WTC11 (cell line): Measurements from ENCODE around the gene TTC6. TPM values are rescaled to one million over a fixed set of nuclear protein-coding genes. Genes with fewer than 3 reads are reported as not detected.

Experiments
- ATAC-seq: fragments of 200-7000 bp; cut with Tn5 transposase; 2 replicates; pipeline ENCODE4 v1.10.0; 2021; ENCODE audit warnings: mild to moderate bottlenecking, moderate library complexity
- CTCF ChIA-PET: fragments of 300-600 bp; sonication (Branson Sonifier 250); formaldehyde crosslinking; loops from one replicate; lab custom pipeline; 2021; ENCODE audit warnings: antibody characterized with exemption; lab: Charles Lee
- POLR2A ChIA-PET: fragments of 350-600 bp; sonication (Branson Sonifier 250); formaldehyde crosslinking; loops from one replicate; lab custom pipeline; 2021; ENCODE audit warnings: antibody characterized with exemption; lab: Charles Lee
- DNase-seq: peaks from one replicate; pipeline ENCODE4 v3.0.0; 2021; ENCODE audit warnings: low spot score
- H3K27ac Mint-ChIP-seq: 2 replicates; pipeline ENCODE4 v1.8.0; 2021; ENCODE audit warnings: mixed read lengths
- H3K27me3 Mint-ChIP-seq: 2 replicates; pipeline ENCODE4 v1.8.0; 2021; ENCODE audit warnings: low read depth, mild to moderate bottlenecking, moderate library complexity, mixed read lengths
- H3K36me3 Mint-ChIP-seq: 2 replicates; pipeline ENCODE4 v1.8.0; 2021; ENCODE audit warnings: mixed read lengths
- H3K4me1 Mint-ChIP-seq: 2 replicates; pipeline ENCODE4 v1.8.0; 2022; ENCODE audit warnings: mixed read lengths
- H3K4me3 Mint-ChIP-seq: 2 replicates; pipeline ENCODE4 v1.8.0; 2021; ENCODE audit warnings: mild to moderate bottlenecking, moderate library complexity, mixed read lengths
- H3K9me3 Mint-ChIP-seq: 2 replicates; pipeline ENCODE4 v1.8.0; 2021; ENCODE audit warnings: mixed read lengths
- AFF4 ChIP-seq: sonication (generic); formaldehyde crosslinking; IDR thresholded peaks from 2 replicates; pipeline ENCODE4 v1.8.1; 2023; ENCODE audit warnings: mild to moderate bottlenecking, missing genetic modification reagents, borderline replicate concordance
- ARID4B ChIP-seq: sonication (generic); formaldehyde crosslinking; IDR thresholded peaks from 2 replicates; pipeline ENCODE4 v1.8.0; 2023; ENCODE audit warnings: missing genetic modification reagents, mild to moderate bottlenecking, borderline replicate concordance
- ATF3 ChIP-seq: sonication (generic); formaldehyde crosslinking; conservative IDR thresholded peaks from 2 replicates; pipeline ENCODE4 v1.8.1; 2022; ENCODE audit warnings: mild to moderate bottlenecking, missing genetic modification reagents
- E2F1 ChIP-seq: sonication (generic); formaldehyde crosslinking; IDR thresholded peaks from 2 replicates; pipeline ENCODE4 v1.8.0; 2022; ENCODE audit warnings: mild to moderate bottlenecking, missing genetic modification reagents
- E2F4 ChIP-seq: sonication (generic); formaldehyde crosslinking; IDR thresholded peaks from 2 replicates; pipeline ENCODE4 v1.8.1; 2022; ENCODE audit warnings: low read depth, mild to moderate bottlenecking, moderate library complexity, missing genetic modification reagents, borderline replicate concordance
- EMX1 ChIP-seq: fragments of 250-450 bp; sonication (Bioruptor Pico); IDR thresholded peaks from 2 replicates; pipeline ENCODE4 v1.8.0; 2021; ENCODE audit warnings: mild to moderate bottlenecking
- ESRRA ChIP-seq: sonication (generic); formaldehyde crosslinking; IDR thresholded peaks from 2 replicates; pipeline ENCODE4 v1.8.1; 2022; ENCODE audit warnings: mild to moderate bottlenecking, missing genetic modification reagents, borderline replicate concordance
- FOXP1 ChIP-seq: sonication (generic); formaldehyde crosslinking; IDR thresholded peaks from 2 replicates; pipeline ENCODE4 v1.8.0; 2022; ENCODE audit warnings: missing genetic modification reagents, mild to moderate bottlenecking, moderate library complexity, borderline replicate concordance
- GRHL2 ChIP-seq: fragments of 250-450 bp; sonication (Bioruptor Pico); IDR thresholded peaks from 2 replicates; pipeline ENCODE4 v1.8.0; 2022; ENCODE audit warnings: mild to moderate bottlenecking, moderate library complexity; ENCODE audit not compliant: insufficient replicate concordance, severe bottlenecking
- MAX ChIP-seq: sonication (generic); formaldehyde crosslinking; IDR thresholded peaks from 2 replicates; pipeline ENCODE4 v1.8.0; 2022; ENCODE audit warnings: mild to moderate bottlenecking, missing genetic modification reagents
- NFATC4 ChIP-seq: fragments of 250-450 bp; sonication (Bioruptor Pico); IDR thresholded peaks from 2 replicates; pipeline ENCODE4 v1.9.0; 2021; ENCODE audit warnings: mild to moderate bottlenecking
- NR3C1 ChIP-seq: sonication (generic); formaldehyde crosslinking; conservative IDR thresholded peaks from 2 replicates; pipeline ENCODE4 v1.8.1; 2023; ENCODE audit warnings: low read depth, mild to moderate bottlenecking, missing genetic modification reagents
- OVOL2 ChIP-seq: fragments of 250-450 bp; sonication (Bioruptor Pico); IDR thresholded peaks from 2 replicates; pipeline ENCODE4 v1.9.0; 2021; ENCODE audit warnings: mild to moderate bottlenecking, borderline replicate concordance
- RORB ChIP-seq: fragments of 250-450 bp; sonication (Bioruptor Pico); IDR thresholded peaks from 2 replicates; pipeline ENCODE4 v1.9.0; 2021; ENCODE audit warnings: mild to moderate bottlenecking
- SMAD4 ChIP-seq: sonication (generic); formaldehyde crosslinking; IDR thresholded peaks from 2 replicates; pipeline ENCODE4 v1.8.0; 2022; ENCODE audit warnings: mild to moderate bottlenecking, missing genetic modification reagents
- SOX15 ChIP-seq: fragments of 250-450 bp; sonication (Bioruptor Pico); IDR thresholded peaks from 2 replicates; pipeline ENCODE4 v1.9.0; 2021; ENCODE audit warnings: mild to moderate bottlenecking
- TP53 ChIP-seq: sonication (generic); formaldehyde crosslinking; IDR thresholded peaks from 2 replicates; pipeline ENCODE4 v1.8.1; 2023; ENCODE audit warnings: mild to moderate bottlenecking, missing genetic modification reagents
- ZBTB43 ChIP-seq: sonication (generic); formaldehyde crosslinking; IDR thresholded peaks from 2 replicates; pipeline ENCODE4 v1.8.1; 2023; ENCODE audit warnings: mild to moderate bottlenecking, missing genetic modification reagents
- total RNA-seq: library from RNA; stranded (reverse); gene quantifications from 3 replicates; pipeline ENCODE4 v1.2.3, GENCODE V29; 2021

TTC6 gene
- total RNA-seq, 1 experiment from 2014 or later, result not detected

- ATAC-seq (no peak), DNase-seq (no peak)
- no peak overlapping the region for H3K4me3 Mint-ChIP-seq
- POLR2A ChIA-PET, result no interaction called here
- no peaks in the 10 kb centered on the region for H3K36me3 Mint-ChIP-seq
- no peaks in the 10 kb centered on the region for H3K9me3 Mint-ChIP-seq
- no peaks in the 10 kb centered on the region; the same call in 1 of the 2 replicates for H3K27me3 Mint-ChIP-seq
- TF ChIP-seq E2F4 (CRISPR knock-in tag), result no peak
- no peak for TF ChIP-seq MAX (CRISPR knock-in tag)
- TF ChIP-seq SMAD4, result no peak
- no peak for TF ChIP-seq NR3C1 (CRISPR knock-in tag)
- TF ChIP-seq GRHL2 (CRISPR knock-in tag), result no peak
- TF ChIP-seq FOXP1 (CRISPR knock-in tag), result no peak
- TF ChIP-seq ZBTB43, result no peak
- no peak for TF ChIP-seq AFF4 (CRISPR knock-in tag)
- no peak for TF ChIP-seq EMX1 (CRISPR knock-in tag)
- no peak for TF ChIP-seq RORB (CRISPR knock-in tag)
- no peak for TF ChIP-seq TP53 (CRISPR knock-in tag)
- TF ChIP-seq ESRRA (CRISPR knock-in tag), result no peak
- TF ChIP-seq OVOL2 (CRISPR knock-in tag), result no peak
- TF ChIP-seq SOX15 (CRISPR knock-in tag), result no peak
- TF ChIP-seq E2F1 (CRISPR knock-in tag), result no peak
- H3K27ac Mint-ChIP-seq, result no peak overlapping the region
- CTCF ChIA-PET, result interaction anchor here (1.0 to 1.3 kb wide), 2 partner anchors 31 to 232 kb away, joined by 3 read pairs; no protein-coding TSS in a partner anchor
- H3K4me1 Mint-ChIP-seq, result no peaks in the 10 kb centered on the region
These were observed 46.7 kb downstream of the TTC6 start for GRCh38 chr14:37642125-37642524.

- Mint-ChIP-seq H3K4me1 (no peaks in the 10 kb centered on the region), H3K4me3 (no peak overlapping the region), H3K27ac (no peak overlapping the region), H3K36me3 (no peaks in the 10 kb centered on the region), H3K27me3 (no peaks in the 10 kb centered on the region; the same call in 1 of the 2 replicates), H3K9me3 (no peaks in the 10 kb centered on the region)
- DNase-seq (no peak), ATAC-seq (no peak)
- TF ChIP-seq ATF3 (CRISPR knock-in tag), result no peak
- TF ChIP-seq ARID4B (CRISPR knock-in tag), result no peak
- no peak for TF ChIP-seq NFATC4 (CRISPR knock-in tag)
- CTCF ChIA-PET, result no interaction called here
- POLR2A ChIA-PET, result no interaction called here
These were observed 48.3 kb downstream of the TTC6 start for GRCh38 chr14:37643701-37644100.
